Psoas muscle (tissue), 8 donors: ENCODE measurements around the gene MED13L. TPM values are rescaled to one million over a fixed set of nuclear protein-coding genes. Genes with fewer than 3 reads are reported as not detected.

Experiments
- ATAC-seq, 4 donors: fragments of 200-7000 bp; cut with Tn5 transposase; one replicate each; pipeline ENCODE4 v1.9.1; 2020; ENCODE audit warnings: moderate library complexity in 3 of 4, mild to moderate bottlenecking in 2 of 4
- DNase-seq, 2 donors: peaks; one replicate each; pipeline ENCODE4 v3.0.0-alpha.2; 2020
- H3K27ac ChIP-seq: fragments of 200-600 bp; one replicate; pipeline ENCODE4 v1.8.0; 2022
- H3K27me3 ChIP-seq, 3 donors: fragments of 200-600 bp in 1 of 3; one replicate each; pipeline versions ENCODE4 v1.6.1 to v1.8.0; 2013 to 2022; ENCODE audit warnings: low read length in 2 of 3, mild to moderate bottlenecking in 2 of 3, moderate library complexity in 1 of 3; ENCODE audit not compliant: insufficient read depth in 3 of 3
- H3K36me3 ChIP-seq, 2 donors: fragments of 200-600 bp in 1 of 2; one replicate each; pipeline versions ENCODE4 v1.6.1 to v1.8.0; 2013 to 2022; ENCODE audit warnings: low read depth in 1 of 2, mild to moderate bottlenecking in 1 of 2, moderate library complexity in 1 of 2; ENCODE audit not compliant: insufficient read depth in 1 of 2
- H3K4me1 ChIP-seq: fragments of 200-600 bp; one replicate; pipeline ENCODE4 v1.8.0; 2022
- H3K4me3 ChIP-seq: fragments of 200-600 bp; one replicate; pipeline ENCODE4 v1.8.0; 2022; ENCODE audit warnings: mild to moderate bottlenecking
- H3K9me3 ChIP-seq: fragments of 200-600 bp; one replicate; pipeline ENCODE4 v1.8.0; 2022
- WGBS, 3 donors: extraction: QIAGEN DNeasy Blood & Tissue Kit; methylation state at CpG; one replicate each; pipeline versions ENCODE4 v1.1.6 to v1.1.7; 2013; 5-methylcytosine and 5-hydroxymethylcytosine counted together
- intact Hi-C, 2 donors: fragments of 100-400 bp; cut with DNase I; formaldehyde crosslinking; loops; one replicate each; pipeline versions ENCODE4 v1.11.0 to v1.14.2; 2022
- polyA plus RNA-seq, 3 donors: library from polyadenylated mRNA; stranded (reverse); fragments of 200-250 nt; gene quantifications; one replicate each; pipeline ENCODE4 v1.2.3, GENCODE V29; 2013
- total RNA-seq, 4 donors: library from RNA; stranded (reverse); fragmentation: NEBNext Ultra II Directional in 2 of 4; extraction: Animal tissue kit (Norgen Biotek cat#: 25700) in 2 of 4; gene quantifications; one replicate each; pipeline versions ENCODE4 v1.2.1 to v1.2.4, GENCODE V29; 2021 to 2023
- TF ChIP-seq, protein P1 (sequence below): fragments of 200-600 bp; IDR thresholded peaks from one replicate; pipeline ENCODE4 v1.8.0; 2022; ENCODE audit warnings: antibody characterized with exemption
- donor health status: healthy with polysubstance abuse.
- donor health status: DM: no; HTN: no; CAD: no; lungs with moderate emphysema.
- donor health status: Bipolar disorder and iron deficiency.
- donor health status: healthy.
- donor health status: DM: yes; HTN: yes; CAD: no.
- donor health status: DM: no; HTN: no; CAD: no.
- donor health status: DM: no; HTN: no; CAD: no.
- donor health status: DM: yes; HTN: yes; CAD: no.

MED13L gene
- total and polyA plus RNA-seq, 7 donors: 8.9 to 90.5 (median 72.5) TPM

DNA sequence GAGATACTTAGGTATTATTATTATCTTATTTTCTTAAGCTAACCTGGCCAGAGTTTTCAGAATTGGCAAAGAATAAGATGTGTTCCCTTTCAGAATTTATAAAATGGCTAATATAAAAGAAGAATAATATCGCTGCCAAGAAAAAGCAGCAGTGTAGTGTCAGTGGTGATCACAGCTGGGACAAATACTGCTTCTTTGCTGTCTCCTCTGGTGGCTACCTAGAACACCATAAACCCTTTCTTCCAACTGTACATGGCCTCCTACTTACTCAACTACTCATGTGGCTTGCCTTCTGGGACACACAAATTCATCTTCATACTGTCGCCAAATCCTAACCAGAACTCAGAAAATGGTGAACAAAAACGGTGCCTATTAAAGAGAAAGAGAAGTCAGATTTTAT lies 72.7 kb downstream of the MED13L start:
- DNase-seq: no peak
- no peaks in the 10 kb centered on the region for H3K27me3 ChIP-seq
- 84 to 93% (median 87%) methylated on average over 3 of the region's 3 CpGs for WGBS, 3 donors
- ATAC-seq: peak in 1 of 4 donors; percentile 41
- intact Hi-C loops: no loop called here
- no peaks in the 10 kb centered on the region for H3K9me3 ChIP-seq
- H3K4me3 ChIP-seq: no peak overlapping the region
- H3K4me1 ChIP-seq: peaks cover 57% of the 10 kb centered on the region
- TF ChIP-seq, protein P1, sequence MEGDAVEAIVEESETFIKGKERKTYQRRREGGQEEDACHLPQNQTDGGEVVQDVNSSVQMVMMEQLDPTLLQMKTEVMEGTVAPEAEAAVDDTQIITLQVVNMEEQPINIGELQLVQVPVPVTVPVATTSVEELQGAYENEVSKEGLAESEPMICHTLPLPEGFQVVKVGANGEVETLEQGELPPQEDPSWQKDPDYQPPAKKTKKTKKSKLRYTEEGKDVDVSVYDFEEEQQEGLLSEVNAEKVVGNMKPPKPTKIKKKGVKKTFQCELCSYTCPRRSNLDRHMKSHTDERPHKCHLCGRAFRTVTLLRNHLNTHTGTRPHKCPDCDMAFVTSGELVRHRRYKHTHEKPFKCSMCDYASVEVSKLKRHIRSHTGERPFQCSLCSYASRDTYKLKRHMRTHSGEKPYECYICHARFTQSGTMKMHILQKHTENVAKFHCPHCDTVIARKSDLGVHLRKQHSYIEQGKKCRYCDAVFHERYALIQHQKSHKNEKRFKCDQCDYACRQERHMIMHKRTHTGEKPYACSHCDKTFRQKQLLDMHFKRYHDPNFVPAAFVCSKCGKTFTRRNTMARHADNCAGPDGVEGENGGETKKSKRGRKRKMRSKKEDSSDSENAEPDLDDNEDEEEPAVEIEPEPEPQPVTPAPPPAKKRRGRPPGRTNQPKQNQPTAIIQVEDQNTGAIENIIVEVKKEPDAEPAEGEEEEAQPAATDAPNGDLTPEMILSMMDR: no peak
- H3K27ac ChIP-seq: no peak overlapping the region
- H3K36me3 ChIP-seq: no peaks in the 10 kb centered on the region

DNA sequence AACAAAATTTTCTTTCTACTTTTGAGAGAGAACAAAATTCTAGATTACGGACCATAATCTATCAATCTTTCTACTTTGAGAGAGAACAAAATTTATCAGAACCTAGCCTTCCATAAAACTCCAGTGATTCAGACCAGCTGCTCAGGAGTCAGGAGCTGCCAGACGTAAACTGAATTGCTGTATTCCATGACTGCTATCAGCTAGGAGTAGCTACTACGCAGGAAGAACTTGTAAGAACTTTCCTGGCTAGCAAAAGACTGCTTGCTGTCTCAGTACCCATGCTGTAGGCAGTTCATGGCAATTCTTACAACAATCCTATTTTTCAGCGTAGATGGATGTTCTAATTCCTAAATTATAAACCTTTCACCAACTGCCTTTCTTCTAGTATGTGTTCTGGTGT lies 73.3 kb downstream of the MED13L start:
- WGBS, 3 donors: 68 to 89% (median 69%) methylated on average over 4 of the region's 4 CpGs
- TF ChIP-seq, protein P1: no peak
- no peaks in the 10 kb centered on the region for H3K9me3 ChIP-seq
- H3K27ac ChIP-seq: peak overlapping the region; percentile 60
- H3K4me1 ChIP-seq: peaks cover 57% of the 10 kb centered on the region
- no peak overlapping the region for H3K4me3 ChIP-seq
- no peaks in the 10 kb centered on the region for H3K36me3 ChIP-seq
- intact Hi-C loops: no loop called here
- no peaks in the 10 kb centered on the region for H3K27me3 ChIP-seq
- no peak for DNase-seq
- peak in 3 of 4 donors; percentile 37 to 55 (median 53) for ATAC-seq

DNA sequence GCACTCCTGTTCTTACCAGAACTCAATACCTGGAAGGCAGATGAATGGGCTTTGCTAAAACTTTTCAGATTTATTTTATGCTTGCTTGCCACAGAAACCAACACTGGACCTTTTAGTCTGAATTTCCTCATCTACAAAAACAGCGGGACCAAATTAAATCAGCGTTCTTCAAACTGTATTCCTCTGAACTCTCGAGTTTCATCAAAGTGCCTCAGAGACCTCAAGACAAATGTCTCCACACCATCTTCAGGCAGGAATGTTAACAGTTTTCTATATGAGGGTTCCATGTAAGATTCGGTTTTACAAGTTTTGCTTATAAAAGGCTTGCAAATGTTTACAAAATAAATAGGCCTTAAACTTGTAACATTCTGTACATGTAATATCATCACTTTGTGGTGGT lies 74.6 kb downstream of the MED13L start:
- Histone ChIP-seq H3K36me3 (no peaks in the 10 kb centered on the region), H3K4me3 (no peak overlapping the region), H3K27me3 (no peaks in the 10 kb centered on the region), H3K27ac (peak overlapping the region; percentile 5), H3K4me1 (peaks cover 67% of the 10 kb centered on the region), H3K9me3 (no peaks in the 10 kb centered on the region)
- TF ChIP-seq, protein P1: peak; percentile 19
- 48 to 70% (median 50%) methylated on average over 4 of the region's 4 CpGs for WGBS, 3 donors
- ATAC-seq (peak in 1 of 4 donors; percentile 42), DNase-seq (no peak)
- intact Hi-C loops: no loop called here

DNA sequence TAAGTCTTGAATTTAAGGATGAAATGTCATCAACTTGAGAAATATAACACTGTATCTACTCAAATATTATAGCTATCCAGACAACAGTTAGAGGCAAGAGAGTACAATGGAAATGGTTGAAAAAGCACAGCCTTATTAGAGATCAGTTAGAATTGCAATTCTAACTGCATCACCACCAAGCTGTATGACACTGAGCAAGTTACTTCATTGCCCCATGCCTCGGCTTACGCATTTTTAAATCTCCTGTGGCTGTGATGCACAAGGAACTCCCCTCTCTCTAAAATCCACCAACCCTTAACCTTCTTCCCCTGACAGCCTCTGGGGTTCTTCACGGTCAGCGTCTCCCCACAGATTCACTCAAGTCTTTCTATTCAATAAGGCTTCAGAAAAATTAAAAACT lies 75.1 kb downstream of the MED13L start:
- Histone ChIP-seq H3K9me3 (no peaks in the 10 kb centered on the region), H3K27me3 (no peaks in the 10 kb centered on the region), H3K36me3 (no peaks in the 10 kb centered on the region), H3K4me1 (peaks cover 72% of the 10 kb centered on the region), H3K4me3 (no peak overlapping the region), H3K27ac (peak overlapping the region; percentile 5)
- WGBS, 3 donors: 73 to 76% (median 75%) methylated on average over 4 of the region's 4 CpGs
- intact Hi-C loops: no loop called here
- DNase-seq (no peak), ATAC-seq (peak in 2 of 4 donors; percentile 14 to 42)
- TF ChIP-seq, protein P1: no peak

DNA sequence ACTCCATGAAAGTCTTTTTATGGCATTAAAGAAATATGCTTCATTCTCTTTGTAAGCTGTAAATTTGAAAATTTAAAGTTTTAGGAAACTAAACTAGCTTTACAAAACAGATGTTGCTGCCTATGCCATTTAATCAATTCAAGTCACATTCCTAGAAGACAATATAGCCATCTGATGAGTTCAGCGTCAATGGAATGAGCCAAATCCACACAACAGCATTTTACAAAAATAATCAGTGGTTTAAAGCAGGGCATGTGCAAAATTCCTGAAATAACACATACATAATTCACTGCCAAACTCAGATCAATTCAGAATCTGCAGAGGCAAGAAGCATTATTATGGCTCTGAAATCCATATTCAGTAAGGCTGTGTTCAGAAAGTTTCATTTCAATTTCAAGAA lies 75.6 kb downstream of the MED13L start:
- H3K27ac ChIP-seq: no peak overlapping the region
- no peak overlapping the region for H3K4me3 ChIP-seq
- intact Hi-C loops: no loop called here
- H3K9me3 ChIP-seq: no peaks in the 10 kb centered on the region
- TF ChIP-seq, protein P1: no peak
- WGBS, 3 donors: 62 to 81% (median 75%) methylated on average over 1 of the region's 1 CpG
- peaks cover 76% of the 10 kb centered on the region for H3K4me1 ChIP-seq
- no peak for DNase-seq
- ATAC-seq: no peak
- no peaks in the 10 kb centered on the region for H3K27me3 ChIP-seq
- H3K36me3 ChIP-seq: no peaks in the 10 kb centered on the region
